COLO668 (cell line): Measurements from ENCODE around the gene OGDH.
"Not testable (repeated sequence)": the region's sequence is repeated elsewhere in the genome, so short reads cannot be mapped to it uniquely, and the experiment has no call there.

Source experiments
- DNase-seq: peaks from one replicate; lab custom pipeline; 2025; ENCODE audit not compliant: unreplicated experiment; lab: John Stamatoyannopoulos, UW

The OGDH gene

DNA sequence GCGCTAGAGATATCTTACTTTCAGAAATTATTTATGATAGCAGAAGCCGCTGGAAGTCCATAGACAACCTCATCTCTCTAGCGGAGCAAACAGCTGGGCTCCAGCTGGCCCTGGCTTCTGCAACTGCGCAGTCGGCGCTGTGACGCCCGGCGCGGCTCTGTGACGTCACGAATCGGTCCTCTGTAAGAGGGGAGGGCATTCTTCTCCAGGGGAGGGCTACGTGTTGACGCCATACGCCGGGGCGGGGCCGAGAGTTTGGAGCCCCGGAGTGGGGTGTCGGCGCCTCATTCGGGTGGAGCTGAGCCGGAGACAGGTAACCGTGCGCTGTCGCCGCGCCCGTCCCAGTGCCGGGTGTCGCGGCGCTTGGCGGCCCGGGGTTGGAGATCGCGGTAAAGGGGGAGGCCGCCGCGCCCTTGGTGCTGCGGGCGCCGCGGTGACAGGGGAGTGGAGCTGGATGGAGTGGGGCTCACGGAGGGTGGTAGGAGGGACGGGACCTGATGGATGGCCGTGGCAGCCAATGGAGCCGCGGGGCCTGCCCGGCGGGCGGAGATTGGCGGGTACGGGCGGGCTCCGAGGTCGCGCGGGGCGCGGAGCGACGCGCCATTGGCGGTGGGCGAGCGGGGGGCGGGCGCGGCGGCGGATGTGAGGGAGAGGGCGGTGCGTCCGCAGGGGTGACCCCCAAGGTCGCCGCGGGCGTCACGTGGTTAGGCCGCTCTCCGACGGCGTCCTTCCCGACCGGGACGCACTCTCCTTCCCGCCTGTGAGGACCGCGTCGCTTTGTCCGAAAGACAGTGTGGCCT lies at the start of gene OGDH:
Gene OGDH (plus strand): TSS at position 287 of the 800 bp plus-strand sequence. CDS start 17,717 bp downstream, outside the sequence.
- peak; percentile 100 for DNase-seq

DNA sequence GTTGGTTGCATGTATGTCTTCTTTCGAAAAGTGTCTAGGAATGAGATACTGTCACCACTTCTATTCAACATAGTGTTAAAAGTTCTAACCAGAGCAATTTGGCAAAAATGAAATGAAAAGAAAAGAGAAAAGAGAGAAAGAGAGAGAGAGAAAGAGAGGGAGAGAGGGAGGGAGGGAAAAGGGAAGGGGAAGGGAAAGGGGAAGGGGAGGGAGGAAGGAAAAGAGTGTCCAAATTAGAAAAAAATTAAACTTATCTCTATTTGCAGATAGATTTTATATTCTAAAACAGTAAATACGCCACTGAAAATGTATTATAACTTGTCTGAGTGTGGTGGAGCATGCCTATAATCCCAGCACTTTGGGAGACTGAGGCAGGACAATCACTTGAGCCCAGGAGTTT lies 48.9 kb upstream of the OGDH start:
- DNase-seq: no peak

DNA sequence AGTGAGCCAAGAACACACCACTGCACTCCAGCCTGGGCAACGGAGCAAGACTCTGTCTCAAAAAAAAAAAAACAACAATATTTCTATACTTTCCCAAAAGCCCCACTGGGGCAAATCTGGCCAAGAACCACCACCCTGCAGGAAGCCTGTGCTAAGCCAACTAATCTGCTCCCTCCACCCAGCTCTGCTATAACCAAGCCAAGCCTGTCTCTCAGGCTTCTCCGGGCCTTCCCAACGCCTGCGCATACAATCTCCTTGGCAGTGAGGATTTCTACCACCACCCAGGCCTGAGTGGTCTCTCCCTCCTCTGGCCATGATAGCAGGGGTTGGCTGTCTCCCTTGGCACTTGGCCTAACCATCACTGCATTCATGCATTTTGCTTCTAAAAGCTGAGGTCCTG lies 46.9 kb upstream of the OGDH start:
- no peak for DNase-seq

DNA sequence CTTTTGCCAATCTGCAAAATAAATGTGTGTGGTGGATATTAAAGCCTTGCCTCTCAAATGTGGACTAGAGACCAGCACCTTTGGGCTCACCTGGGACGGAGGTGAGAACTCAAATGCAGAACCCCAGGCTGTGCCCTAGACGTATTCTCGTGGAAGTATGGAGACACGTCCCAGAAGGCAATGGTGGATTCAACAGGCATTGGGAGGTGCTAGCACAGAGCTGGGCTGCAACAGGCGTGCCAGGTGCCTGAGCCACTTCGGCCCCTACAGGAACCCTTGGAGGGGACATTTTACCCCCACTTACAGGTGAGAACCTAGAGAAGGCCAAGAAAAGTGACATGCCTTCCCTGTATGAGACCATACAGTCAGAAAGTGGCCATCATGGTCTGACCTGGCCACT lies 44.9 kb upstream of the OGDH start:
- no peak for DNase-seq

DNA sequence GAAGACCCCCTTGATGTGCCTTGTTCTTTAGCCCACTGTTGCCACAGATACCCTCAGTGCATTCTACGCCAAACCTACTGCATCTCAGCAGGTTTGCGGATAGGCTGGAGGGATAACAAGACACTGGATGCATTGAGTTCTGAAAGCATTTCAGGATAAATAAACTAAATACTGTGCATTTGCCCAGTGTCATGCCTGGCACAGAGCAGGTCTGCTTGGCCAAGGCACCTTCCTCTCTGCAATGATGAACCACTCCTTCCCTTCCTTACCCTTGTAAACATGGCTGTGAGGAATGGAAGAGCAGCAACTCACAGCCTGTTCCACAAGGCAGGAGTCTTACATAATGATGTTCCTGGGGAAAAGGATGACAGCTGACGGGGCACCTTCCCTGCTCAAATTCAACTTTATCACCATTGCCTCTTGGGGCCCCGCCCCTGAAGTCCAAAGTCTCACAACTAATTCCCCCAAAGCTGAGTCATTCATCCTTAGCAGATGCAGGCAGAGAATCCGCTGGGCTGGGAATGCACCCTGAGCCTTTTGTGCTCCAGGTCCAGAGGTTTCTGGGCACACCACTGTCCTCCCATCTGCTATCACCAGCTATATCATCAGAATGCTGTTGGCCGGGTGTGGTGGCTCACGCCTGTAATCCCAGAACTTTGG lies 44.3 kb upstream of the OGDH start:
- DNase-seq: peak; percentile 30

DNA sequence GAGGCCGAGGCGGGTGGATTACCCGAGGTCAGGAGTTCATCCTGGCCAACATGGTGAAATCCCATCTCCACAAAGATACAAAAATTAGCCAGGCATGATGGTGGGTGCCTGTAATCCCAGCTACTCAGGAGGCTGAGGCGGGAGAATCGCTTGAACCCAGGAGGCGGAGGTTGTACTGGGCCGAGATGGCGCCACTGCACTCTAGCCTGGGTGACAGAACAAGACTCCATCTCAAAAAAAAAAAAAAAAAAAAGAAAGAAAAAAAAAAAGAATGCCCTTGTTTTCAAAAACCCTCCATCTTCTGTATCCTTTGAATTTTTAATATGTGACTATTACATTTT lies 43.8 kb upstream of the OGDH start:
- DNase-seq: not testable (repeated sequence)

DNA sequence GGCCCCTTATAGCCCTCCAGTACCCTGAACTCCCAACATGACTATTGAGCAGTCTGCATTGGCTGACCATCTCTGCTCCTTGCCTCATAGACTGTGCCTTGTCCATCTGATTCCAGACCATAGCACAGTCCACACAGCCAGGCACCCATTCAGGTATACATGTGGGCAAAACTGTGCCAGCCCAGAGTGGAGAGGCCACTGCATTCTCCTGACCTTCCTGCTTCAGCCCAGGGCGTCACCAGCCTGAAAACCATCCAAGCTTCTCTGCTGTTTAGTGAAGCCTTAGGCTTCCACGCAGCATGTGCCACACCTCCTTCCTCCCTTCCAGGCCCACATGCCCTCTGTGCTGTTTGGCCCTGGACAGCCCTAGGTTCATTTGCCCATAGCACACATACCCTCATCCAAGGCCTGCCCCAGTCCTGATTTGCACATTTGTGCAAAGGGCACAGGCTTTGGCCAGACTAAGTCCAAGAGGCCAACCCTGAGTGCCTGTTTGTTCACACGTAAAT lies 43.2 kb upstream of the OGDH start:
- DNase-seq: no peak

DNA sequence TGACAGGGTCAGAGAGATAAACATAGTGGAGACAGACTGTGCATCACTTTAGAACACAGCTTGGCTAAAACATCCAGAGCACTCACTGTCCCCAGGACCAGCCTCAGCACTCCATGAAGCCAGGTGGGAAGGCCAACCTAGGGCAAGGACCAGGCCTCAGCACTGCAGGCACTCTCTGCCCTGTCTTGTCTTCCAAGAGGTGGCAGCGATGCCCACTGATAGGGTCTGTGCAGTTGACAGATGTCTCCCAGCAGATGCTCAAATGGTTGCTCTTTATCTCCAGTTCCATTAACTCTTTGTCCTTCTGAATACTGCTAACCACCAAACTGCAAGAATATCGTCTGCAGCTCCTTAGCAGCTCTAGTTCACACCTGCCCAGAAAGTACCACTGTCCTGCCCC lies 41.8 kb upstream of the OGDH start:
- no peak for DNase-seq

DNA sequence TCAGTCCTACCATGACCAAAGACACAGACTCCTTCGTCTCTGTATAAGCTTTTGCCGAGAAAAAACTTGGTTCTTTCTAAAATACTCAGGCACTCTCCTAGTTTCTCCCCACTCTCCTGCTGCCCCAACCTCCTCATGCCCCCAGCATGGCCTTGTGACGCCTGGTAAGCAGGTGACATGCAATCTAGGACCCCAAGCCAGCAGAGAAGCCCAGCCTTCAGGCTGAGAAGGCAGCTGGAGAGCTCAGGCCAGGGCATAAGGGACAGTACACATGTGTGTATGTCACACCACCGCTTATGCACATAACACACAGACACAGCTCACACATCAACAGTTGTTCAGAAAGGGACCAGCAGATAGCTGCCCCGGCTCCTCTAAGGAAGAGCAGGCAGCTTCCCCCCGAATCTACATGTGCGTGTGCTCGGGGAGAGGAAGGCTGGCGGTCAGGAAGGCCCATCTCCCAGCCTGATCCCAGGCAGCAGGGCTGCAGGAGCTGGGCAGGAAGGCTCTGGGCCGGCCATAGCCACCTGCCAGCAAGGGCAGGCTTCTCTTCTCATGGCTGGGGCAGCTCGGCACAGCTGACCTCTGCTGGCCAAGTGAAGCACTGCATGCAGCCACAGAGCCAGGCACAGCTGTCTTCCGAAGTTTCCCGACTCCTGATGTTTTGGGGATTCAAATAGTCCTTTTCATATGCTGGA lies 41.2 kb upstream of the OGDH start:
- DNase-seq: peak; percentile 77

DNA sequence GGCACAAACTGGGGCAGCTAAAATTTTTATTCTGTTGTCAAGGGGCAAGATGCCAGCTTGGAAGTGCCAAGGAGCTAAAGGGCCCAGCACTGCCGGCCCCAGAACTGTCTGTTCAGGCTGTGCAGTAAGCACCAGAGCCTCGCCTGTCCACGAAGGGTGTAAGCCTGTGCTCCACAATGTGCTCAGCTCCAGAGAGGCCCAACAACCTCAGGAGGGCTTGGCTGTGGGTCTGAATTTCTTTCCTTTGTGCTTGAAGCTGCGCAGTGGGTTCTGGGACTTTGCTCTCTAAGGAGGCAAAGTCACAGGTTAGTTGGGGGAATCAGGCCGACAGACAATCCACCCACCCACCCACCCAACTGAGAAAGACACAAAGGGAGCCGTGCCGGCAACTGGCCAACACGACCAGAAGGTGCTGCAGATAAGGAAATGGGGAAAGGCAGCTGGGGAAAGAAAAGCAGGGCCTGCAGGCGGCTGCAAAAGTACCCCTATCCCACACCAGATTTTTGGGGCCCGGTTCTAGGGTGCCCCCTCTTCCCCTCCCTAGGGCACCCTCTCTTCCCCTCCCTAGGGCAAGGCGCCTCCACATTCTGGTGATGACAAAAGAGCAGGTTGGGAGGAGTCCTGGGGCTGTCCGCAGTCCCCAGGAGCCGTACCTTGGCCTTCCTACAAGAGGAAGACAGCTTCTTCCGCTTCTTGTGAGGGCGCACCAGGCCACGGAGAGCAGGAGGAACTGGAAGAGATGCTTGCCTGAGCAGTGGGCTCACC lies 40.5 kb upstream of the OGDH start:
- no peak for DNase-seq

DNA sequence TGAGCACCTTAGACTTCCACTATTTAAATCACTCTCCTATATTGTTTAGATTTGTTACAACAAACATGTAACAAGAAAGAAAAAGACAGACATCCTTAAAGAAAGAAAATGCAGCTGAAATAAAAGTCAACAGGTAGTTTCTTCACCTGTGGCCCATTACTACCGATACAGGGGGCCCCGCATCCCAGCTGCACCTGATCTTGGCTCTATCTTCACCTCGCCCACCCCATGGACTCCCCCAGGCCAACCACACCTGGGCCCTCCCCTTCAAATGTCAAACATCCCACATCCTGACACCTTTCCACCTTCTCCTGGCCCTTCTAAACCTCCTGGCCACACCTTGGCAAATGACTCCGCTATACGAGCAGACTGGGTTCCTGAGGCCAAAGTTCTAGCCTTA lies 39.7 kb upstream of the OGDH start:
- DNase-seq: no peak

DNA sequence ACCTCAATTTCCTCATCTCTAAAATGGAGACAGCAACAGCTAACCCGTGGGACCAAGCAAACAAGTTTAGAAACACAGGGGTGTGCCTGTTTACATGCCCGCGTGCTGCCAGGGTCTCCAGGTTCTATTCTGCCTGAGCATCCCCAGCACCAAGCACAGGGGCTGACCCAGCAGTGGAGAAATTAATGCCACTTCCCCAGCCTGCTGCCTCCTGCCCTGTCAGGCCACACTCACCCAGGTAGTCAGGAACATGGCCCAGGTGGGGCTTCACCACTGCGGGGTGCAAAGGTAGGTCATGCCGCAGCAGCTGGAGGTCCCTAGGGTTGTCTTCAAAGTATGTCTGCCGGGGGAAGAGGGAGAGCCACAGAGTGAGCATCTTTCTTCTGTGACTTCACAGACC lies 38.5 kb upstream of the OGDH start:
- DNase-seq: no peak

DNA sequence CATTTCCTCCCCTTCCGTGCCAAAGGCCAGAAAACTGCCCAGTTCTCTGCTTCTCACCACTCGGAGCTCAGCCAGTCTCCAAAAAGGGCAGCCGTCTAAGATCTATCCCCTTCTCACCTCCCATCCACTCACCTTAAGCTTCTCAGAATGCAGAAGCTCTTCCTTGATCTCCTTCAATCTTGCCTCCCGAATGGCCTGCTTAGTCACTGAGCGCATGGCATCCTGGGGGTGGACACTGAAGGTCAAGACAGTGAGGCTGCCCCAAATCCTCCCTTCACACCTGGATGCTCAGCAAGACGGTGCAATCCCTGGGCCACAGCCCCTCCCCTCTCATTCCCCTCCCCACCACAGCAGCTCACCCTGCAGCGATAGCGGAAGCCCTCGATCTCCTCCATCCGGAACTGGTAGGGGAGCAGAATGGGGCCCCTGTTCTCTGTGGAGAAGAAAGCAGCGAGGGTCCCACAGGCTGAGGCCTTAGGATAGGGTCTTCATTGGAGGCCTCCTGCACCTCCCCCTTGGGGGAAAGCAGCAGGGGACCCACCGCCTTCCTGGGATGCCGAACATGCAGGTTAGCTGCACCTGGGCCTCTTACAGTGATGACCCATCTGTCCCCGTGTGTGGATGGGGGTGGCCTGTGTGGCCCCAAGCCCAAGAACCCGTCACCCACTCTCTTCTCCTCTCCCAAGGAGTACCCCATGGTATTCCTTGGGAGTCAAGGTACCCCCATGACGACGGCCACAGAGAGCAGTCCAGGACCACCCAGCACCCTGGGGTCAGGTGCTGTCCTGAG lies 37.5 kb upstream of the OGDH start:
- DNase-seq: no peak

DNA sequence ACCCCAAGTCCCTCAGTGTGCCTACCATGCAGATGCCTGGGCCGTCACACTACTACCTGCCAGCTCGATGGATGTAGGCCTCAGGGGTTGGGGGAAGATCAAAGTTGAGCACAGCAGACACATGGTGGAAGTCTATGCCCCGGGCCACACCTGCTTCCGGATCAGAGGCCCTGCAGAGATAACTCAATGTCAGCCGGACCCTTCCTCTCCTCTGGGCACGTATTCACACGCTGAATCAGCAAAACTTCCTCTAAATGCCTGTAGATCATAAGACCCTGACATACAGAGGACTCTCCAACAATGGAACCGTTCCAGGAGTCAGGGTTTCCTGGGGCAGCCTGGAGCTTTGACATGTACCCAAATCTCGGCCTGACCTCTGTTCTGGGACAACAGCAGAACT lies 36.5 kb upstream of the OGDH start:
- DNase-seq: no peak

DNA sequence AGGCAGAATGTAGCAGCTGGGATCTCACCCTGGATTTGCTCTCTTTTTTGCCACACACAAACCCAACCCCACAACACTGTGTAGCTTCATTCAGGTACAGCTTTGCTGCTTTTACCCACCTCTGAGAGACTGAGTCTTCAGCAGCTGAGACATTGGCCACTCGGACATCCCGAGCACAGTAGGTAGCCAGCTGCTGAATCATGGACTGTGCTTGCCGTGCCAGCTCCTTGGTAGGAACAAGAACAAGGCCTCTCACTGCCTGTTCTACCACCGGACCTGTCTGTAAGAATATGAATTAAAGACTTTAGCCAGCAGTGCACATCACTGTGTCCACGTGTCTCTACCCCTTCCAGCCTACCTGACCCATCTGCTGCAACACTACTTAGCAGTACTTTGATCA lies 33.7 kb upstream of the OGDH start:
- DNase-seq: no peak

DNA sequence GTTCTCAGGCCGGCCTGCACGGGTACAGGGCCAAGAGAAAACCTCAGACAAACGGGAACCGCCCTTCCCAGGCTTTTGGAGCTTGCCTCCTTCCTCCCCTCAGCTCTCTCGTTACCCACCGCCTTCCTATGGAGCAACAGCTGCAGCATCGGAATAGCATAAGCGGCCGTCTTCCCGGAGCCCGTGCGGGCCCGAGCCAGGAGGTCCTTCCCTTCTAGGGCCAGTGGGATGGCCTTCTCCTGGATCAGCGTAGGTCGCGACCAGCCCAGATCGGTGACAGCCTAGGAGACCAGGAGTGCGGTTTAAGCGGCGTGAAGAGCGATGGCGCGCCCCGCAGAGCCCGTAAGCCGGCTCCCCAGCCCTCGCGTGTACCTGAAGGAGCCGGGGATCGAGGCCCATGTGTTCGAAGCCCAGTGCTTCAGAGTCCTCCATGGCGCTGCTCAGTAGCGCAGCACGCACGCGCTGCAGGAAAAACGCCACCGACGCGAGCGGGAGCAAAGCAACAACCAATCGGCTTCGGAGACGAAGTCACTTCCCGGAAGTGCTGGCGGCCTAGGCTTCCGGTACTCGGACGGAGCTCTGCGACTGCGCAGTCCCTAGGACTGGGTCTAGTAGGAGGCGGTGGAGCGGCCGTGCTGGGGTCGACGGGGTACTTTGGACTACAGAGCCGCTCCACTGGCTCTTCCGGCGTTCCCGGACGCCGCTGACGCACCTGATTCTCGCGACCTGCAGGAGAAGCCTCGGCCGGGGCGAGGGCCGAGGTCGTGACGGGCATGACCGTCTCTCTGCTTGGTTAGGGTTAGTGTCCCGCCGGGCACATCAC lies 32.8 kb upstream of the OGDH start, which contains the start of gene DDX56:
Gene DDX56 (minus strand): TSS at position 445 of the 823 bp plus-strand sequence. CDS start 13 bp downstream, at position 432.
- peak; percentile 99 for DNase-seq

DNA sequence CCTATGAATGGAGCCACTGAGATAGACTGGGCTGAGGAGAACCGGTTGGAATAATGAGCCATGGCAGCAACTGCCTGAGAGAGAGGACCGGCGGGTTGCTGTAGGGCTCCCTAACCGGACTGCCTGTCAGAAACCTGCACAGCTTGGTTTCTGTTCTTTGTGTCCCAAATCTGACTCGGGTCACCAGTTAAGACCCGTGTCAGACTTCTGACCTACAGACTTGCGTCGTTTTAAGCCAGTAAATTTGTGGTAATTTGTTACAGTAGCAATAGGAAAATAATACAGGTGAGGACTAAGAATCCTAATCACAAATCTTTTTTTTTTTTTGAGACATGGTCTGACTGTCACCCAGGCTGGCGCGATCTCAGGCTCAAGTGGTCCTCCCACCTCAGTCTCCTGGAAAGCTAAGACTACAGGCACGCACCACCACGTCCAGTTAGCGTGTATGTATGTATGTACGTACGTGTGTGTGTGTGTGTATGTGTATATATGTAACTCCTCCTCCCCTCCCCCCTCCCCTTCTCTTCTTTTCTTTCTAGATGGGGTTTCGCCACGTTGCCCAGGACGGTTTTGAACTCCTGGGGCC lies 32.0 kb upstream of the OGDH start:
- no peak for DNase-seq

DNA sequence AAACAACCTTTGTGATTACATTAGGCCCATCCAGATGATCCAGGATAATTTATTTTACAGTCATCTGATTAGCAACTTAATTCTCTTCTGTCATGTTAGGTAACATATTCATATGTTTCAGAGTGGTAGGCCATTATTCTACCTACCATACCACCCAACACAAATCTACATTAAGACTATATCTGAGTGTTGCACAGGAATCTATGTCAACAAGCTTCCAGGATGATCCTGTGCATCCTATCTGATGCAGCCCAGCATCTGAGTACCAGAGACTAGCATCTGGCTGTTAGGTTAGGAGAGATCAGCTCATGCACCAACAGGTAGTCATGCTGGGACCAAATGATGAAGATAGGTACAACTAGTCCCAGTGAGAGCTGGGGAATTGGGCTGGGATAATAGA lies 31.4 kb upstream of the OGDH start:
- DNase-seq: no peak

DNA sequence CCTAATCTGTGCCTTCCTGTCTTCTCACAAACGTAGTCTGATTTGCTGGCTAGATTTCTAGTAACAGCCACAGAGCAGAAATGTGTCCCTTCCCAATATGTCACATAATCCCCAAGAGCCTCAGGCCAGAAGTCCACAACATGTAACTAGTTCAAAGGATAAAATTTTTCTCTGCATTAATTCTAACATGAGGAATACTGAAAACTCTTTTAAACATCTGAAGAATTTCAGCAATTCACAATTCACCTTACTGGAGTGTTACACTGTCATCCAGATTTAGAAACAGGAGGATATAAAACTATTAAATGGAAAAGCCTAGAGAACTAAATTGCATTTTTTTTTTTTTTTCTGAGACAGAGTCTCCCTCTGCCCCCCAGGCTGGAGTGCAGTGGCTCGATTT lies 30.2 kb upstream of the OGDH start:
- DNase-seq: no peak
